ENCODE measurements around the gene MFAP4. TPM values are rescaled to one million over a fixed set of nuclear protein-coding genes. Genes with fewer than 3 reads are reported as not detected.

Gene MFAP4
- total RNA-seq, 1 donor from 2014 or later: under 0.01 TPM

DNA sequence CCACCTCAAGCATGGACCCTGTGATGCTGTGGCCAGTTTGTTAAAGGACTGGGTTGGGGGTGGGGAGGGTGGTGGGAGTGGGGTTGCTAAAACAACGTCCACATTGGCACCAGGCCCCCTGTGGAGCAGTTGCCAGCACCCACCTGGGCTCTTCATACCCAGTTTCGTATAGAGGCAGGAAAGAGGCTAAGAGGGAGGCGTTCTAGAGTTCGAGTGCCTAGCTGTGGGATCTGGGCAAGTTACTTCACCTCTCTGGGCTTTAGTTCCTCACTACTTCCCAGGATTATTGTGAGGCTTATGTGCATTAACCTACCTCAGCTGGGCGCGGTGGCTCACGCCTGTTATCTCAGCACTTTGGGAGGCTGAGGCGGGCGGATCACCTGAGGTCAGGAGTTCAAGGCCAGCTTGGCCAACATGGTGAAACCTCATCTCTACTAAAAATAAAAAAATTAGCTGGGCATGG lies 1.4 kb downstream of the MFAP4 start:
- no peak for DNase-seq (ENCODE audit: low read depth in 2 of 2)

DNA sequence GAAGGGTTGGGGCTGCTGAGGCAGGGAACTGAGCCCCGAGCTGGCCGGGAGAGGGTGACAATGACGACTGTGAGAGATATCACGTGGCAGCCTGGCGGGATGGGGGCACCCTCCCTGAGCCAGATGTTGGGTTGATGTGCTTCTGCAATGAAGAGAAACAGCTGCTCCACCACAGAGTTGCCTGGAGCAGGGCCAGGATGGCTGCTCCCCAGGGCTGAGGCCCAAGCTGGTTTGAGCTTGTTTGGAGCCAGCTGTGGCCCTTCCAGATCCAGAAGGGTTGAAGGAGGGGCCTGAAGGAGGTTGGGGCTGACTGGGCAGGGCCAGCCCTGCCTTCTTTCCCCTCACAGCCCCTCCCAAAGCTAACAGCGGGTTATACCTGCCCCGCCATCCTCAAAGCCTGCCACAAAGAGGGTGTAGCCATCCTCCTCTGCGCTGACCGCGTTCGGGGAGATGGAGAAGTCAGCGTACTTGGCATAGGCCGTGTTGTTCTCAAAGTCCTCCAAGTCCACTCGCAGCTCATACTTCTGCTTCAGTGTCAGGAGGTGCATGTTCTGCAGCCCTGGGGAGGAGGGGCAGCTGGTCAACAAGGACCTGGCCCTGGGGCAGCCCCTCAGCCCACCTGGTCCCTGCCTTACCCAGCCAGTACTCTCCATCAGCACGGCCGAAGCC lies 2.1 kb downstream of the MFAP4 start:
- no peak for DNase-seq (ENCODE audit: low read depth in 2 of 2)

DNA sequence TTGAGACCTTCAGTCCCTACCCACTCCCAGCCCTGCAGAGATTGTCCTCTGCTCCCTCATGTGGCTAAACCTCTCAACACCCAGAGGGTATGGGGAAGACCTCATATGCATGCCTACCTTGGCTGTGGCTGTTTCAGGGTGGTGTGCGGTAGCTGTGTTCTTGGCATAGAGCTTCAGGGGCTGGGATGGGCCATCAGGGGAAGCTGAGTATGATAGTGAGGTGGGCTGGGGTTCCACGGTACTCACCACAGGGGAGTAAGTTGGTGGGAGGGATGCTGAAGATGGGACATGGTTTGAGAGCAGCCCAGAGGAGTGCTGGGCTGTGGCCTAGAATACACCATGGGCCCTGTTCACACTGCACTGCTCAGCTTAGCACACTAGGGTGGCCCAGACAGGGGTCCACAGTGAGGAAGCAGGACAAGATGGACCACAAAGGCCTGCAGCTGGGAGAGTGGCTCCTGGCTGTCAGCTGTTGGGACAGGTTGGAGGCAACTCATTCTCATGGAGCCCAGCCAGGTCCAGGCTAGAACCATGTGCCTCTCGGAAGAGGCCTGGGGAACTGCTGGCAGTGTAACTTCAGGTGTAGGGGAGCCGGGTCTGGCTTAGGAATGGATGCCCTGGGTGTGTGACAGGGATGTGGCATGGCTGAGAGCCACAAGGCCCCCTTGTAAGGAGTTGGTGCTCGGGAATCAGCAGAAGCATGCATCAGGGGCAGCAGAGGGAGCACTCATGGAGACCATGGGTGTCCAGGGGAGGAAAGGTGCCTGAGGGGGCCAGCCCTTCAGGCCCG lies 3.1 kb downstream of the MFAP4 start:
- no peak for DNase-seq (ENCODE audit: low read depth in 2 of 2)

DNA sequence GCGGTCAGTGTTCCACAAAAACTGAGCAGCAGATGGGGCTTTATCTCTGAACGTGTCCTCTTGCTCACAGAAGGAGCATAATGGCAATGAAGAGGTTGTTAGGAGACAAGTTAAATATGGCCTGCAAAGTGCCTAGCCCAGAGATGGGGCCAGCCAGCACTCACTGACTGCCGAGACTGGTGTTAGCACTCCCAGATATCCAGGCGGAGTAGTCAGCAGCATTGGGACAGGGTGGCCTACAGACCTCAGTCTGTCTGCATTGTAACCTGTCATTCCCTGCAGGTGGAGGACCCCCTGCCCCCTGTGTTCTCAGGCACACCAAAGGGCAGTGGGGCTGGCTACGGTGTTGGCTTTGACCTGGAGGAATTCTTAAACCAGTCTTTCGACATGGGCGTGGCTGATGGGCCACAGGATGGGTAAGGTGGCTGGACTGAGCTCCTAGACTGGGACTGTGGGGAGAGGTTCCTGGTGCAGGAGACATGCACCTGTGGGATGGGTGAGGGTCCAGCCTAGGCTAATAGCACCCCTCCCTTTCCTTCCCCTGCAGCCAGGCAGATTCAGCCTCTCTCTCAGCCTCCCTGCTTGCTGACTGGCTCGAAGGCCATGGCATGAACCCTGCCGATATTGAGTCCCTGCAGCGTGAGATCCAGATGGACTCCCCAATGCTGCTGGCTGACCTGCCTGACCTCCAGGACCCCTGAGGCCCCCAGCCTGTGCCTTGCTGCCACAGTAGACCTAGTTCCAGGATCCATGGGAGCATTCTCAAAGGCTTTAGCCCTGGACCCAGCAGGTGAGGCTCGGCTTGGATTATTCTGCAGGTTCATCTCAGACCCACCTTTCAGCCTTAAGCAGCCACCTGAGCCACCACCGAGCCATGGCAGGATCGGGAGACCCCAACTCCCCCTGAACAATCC lies 4.2 kb downstream of the MFAP4 start:
- no peak for DNase-seq (ENCODE audit: low read depth in 2 of 2)

DNA sequence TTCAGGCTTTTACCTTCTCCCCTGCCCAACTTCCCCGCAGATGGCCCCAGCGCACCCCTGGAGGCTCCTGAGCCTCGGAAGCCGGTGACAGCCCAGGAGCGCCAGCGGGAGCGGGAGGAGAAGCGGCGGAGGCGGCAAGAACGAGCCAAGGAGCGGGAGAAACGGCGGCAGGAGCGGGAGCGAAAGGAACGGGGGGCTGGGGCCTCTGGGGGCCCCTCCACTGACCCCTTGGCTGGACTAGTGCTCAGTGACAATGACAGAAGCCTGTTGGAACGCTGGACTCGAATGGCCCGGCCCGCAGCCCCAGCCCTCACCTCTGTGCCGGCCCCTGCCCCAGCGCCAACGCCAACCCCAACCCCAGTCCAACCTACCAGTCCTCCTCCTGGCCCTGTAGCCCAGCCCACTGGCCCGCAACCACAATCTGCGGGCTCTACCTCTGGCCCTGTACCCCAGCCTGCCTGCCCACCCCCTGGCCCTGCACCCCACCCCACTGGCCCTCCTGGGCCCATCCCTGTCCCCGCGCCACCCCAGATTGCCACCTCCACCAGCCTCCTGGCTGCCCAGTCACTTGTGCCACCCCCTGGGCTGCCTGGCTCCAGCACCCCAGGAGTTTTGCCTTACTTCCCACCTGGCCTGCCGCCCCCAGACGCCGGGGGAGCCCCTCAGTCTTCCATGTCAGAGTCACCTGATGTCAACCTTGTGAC lies 5.1 kb downstream of the MFAP4 start:
- DNase-seq (ENCODE audit: low read depth in 2 of 2): no peak

DNA sequence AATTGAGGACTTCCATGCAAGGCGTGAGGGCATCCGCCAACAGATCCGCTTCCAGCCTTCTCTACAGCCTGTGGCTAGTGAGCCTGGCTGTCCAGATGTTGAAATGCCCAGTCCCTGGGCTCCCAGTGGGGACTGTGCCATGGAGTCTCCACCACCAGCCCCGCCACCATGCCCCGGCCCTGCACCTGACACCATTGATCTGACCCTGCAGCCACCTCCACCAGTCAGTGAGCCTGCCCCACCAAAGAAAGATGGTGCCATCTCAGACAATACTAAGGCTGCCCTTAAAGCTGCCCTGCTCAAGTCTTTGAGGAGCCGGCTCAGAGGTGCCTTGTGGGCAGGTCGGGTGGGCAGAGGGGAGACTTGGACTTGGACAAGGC lies 5.6 kb downstream of the MFAP4 start:
- DNase-seq (ENCODE audit: low read depth in 2 of 2): no peak

DNA sequence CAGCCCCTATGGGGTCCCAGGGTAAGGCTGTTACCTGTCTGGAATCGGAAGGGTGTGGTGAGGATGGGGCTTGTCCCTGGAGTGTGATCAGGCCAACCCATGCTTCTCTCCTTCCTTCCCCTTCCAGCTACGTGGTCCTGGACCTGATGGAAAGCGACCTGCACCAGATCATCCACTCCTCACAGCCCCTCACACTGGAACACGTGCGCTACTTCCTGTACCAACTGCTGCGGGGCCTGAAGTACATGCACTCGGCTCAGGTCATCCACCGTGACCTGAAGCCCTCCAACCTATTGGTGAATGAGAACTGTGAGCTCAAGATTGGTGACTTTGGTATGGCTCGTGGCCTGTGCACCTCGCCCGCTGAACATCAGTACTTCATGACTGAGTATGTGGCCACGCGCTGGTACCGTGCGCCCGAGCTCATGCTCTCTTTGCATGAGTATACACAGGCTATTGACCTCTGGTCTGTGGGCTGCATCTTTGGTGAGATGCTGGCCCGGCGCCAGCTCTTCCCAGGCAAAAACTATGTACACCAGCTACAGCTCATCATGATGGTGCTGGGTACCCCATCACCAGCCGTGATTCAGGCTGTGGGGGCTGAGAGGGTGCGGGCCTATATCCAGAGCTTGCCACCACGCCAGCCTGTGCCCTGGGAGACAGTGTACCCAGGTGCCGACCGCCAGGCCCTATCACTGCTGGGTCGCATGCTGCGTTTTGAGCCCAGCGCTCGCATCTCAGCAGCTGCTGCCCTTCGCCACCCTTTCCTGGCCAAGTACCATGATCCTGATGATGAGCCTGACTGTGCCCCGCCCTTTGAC lies 6.3 kb downstream of the MFAP4 start:
- no peak for DNase-seq (ENCODE audit: low read depth in 2 of 2)

DNA sequence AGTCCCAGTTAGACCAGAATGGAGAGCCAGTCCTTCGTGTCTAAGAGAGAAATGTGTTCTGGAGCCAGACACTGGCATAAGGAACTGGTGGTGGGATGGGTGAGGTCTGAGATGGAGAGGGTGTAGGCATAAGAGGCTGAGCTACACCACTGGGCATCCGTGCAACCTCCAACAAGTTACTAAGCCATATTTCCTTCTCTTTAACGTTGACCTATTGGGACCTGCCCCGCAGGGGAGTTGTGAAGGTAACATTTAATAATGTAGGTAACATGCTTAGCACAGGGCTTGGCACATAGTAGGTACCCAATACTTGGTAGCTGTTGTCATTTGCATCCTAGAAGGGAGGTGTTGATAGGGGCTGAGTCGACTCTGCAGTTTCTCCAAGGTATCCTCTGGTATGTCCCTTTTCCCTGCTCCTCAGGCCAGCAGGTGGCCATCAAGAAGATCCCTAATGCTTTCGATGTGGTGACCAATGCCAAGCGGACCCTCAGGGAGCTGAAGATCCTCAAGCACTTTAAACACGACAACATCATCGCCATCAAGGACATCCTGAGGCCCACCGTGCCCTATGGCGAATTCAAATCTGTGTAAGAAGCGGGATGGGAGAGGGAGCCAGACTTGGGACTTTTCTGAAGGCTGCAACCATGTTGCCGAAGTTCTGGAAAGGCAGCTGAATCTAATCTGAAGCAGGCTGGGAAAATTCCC lies 7.5 kb downstream of the MFAP4 start:
- DNase-seq (ENCODE audit: low read depth in 2 of 2): no peak

DNA sequence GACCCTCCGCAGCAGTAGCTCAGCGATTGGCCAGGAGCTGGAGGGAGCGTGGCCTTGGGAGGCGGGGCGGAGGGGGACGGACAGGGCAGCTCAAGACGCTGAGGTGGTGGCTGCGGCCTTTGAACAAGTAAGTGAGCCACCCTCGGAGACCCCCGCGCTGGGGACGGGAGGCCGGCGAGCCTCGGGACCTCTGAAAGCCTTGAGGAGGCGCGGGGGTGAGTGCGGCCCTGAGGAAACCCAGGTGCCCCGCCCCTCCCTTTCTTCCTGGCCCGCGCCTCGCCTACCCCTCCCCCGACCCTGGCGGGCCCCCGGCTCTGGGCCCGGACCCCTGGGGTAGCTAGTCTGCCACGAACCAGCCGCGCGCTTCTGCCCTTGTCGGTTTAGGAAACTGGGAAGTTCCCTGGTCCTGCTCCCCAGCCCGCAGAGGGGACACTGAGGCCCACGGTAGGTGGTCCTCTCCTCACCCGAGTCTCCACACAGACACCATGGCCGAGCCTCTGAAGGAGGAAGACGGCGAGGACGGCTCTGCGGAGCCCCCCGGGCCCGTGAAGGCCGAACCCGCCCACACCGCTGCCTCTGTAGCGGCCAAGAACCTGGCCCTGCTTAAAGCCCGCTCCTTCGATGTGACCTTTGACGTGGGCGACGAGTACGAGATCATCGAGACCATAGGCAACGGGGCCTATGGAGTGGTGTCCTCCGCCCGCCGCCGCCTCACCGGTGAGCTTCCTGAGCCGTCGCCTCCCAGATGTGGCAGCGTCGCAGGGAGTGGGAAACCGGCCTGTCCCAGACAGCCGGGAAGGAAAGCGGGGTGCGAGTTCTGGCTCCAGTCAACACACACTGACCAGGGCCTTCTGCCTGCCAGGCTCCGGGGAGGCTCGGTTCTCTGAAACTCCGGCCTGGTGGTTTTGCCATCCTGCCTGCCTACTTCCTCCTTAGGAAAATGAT lies 8.3 kb downstream of the MFAP4 start, which contains the start of gene MAPK7:
Gene MAPK7 (plus strand): TSS at position 83 of the 945 bp plus-strand sequence. CDS start 403 bp downstream, at position 486.
- peak; percentile 17 to 23 for DNase-seq (ENCODE audit: low read depth in 2 of 2)

DNA sequence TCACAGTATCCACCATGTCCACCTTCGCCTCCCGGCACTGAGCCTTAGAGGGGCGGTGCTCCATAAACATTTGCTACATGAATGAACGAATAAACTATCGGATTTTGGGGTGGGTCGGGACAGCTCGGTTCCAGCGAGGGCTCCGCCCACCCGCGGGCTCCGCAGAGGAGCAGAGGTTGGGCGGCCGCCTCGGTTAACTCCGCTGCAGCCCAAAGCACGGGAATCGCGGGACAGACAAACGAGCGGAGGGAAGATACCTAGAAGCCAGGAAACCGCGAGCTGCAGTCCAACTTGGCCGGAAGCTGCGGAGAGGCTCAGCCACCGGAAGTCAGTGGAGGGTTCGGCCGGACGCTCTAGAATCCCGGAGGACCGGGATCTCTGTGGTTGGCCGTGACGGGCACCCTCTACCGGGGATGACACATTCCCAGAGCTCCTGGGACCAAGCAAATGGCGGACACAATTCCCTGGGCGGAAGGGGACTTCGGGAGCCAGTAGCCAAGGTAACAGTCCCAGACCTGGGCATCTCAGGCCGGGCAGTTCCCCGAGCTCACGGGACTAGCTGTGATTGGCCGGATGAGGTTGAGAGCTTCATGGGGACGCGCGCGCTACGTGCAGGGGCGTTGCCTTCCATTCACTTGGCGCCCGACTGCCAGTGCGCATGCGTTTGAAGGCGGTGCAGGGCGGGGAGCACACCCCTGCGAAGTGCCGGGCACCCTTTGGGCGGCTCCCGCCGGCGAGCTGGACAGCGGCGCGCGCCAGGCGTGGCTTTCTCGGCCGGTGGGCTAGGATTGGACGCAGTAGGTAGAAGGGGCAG lies 9.2 kb downstream of the MFAP4 start:
- DNase-seq (ENCODE audit: low read depth in 2 of 2): peak; percentile 99 to 100

DNA sequence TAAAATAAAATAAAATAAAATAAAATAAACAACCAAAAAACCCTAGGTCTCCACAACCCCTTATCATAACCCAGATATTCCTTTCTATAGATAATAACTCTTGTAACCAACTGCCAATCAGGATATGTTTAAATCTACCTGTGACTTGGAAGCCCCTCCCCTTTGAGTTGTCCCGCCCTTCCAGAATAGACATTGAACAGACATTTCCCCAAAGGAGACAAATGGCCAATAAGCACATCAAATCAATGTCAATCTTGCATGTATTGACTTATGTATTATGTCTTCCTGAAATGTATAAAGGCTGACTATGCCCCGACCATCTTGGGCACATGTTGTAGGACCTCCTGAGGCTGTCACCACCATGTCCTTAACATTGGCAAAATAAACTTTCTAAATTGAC lies 10.2 kb downstream of the MFAP4 start:
- DNase-seq (ENCODE audit: low read depth in 2 of 2): no peak

DNA sequence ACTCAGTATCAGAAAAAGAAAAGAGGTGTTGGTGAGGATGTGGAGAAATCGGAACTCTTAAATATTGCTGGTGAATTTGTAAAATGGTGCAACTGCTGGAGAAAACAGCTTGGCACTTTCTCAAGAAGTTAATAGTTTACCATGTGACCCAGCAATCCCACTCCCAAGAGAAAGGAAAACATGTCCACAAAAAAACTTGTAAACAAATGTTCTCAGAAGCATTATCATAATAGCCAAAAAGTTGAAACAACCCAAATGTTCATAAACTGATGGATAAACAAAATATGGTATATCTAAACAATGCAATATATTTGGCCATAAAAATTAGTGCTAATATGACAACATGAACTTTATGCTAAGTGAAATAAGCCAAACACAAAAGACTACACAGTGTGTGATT lies 11.3 kb downstream of the MFAP4 start:
- DNase-seq (ENCODE audit: low read depth in 2 of 2): no peak

DNA sequence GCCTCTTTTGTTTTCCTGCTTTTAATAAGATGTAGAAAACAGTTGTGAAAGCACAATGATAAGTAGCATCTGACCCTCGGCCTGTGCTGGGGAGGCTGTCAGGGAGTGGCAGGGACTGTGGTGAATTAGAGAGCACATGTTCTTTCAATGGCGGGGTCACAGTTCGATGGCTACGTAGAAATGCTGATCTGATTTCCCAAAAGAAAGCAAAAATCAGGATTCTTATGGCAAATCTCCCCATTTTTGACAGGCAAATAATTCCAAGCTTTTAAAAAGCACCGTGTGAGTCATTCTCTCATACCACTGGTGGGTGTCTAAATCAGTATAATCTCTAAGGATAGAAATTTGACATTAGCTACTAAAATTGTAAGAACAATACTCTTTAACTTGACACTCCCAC lies 12.9 kb downstream of the MFAP4 start:
- no peak for DNase-seq (ENCODE audit: low read depth in 2 of 2)

DNA sequence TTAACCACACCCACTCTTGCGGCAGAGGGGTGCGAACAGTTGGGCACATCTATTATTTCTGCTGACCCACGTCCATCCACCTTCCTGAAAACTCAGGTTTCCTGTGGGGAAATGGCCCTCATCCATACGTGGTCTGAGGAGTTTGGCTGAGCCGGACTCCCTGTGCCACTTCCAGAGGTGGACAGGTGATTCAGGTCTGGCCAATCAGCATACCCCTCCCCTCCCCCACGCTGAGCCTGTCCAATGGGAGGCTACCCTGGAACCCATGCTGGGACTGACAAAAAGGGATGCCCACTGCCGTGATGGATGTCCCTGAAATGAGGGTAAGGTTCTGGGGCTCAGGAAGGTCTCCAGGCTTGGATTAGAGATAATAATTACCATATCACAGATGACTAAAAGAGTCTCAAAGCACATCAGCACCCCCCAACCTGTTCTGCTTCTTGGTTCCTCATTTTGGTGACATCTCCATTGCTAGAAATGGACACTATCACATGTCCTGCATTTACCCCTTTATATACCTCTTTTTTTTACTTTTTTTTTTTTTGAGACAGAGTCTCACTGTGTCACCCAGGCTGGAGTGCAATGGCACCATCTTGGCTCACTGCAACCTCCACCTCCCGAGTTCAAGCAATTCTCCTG lies 14.0 kb downstream of the MFAP4 start:
- no peak for DNase-seq (ENCODE audit: low read depth in 2 of 2)

DNA sequence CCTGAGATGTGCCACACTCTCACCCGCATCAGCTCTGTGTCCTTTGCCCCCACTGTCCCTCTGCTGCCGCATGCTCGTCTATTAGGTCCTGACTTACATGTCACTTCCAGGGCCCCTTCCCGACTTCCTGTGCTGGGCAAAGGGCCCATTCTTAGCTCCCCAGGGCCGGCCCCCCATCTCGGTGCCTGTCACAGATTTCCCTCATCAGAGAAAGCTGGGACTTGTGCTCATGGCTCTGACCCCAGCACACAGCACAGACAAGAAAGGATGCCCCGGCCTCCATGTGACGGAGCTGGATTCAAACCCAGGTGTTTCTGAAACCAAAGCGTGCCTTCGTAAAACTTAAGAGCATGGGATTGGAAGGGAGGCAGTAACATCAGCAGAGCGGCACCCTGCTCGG lies 14.6 kb downstream of the MFAP4 start:
- DNase-seq (ENCODE audit: low read depth in 2 of 2): no peak

DNA sequence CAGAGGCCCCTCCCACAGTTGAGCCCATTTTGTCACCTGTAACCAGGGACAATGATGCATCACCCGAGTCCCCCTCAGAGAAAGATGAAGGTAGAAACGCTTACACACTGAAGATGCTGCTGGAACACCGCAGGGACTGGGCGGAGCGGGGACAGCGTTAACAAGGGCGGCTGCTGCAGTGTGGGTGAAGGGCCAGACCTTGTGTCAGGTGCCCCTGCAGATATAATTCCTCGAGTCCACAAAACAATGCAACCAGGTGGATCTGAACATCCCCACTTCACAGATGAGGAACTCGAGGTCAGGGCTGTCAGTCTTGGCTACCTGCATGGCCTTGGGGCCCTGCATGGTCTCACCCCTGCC lies 15.0 kb downstream of the MFAP4 start:
- DNase-seq (ENCODE audit: low read depth in 2 of 2): no peak

DNA sequence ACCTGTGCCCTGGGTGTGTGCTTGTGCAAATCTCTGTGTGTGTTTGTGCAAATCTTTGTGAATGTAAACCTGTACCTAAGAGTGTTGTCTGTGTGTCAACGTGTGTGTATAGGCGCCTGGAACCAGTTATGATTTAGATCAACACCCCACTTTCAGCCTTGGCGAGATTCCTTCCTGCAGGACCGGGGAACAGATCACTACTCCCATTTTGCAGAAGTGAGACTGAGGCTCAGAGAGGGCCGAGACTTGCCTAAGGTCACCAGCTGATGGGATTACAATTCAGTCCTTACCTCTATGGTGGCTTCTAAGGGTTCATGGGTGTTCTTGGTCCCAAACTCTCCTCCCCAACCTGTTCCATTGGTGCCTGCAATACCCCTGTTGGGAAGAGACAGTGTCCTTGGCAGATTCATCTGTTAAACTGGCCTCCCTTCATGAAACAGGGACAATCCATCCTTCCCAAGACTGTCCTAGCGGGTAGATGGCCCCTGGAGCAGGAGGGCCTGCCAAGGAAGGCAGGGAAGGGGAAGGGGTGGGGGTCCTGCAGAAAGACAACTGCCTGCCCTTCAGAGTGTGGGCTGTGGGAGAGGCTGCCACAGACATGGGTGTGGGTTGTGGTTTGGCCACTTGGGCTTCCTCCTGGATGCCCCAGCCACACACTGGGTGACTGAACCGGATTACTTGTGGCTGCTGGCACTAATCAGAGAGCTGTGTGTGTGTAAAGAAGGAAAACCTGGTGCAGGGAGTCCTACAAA lies 15.6 kb downstream of the MFAP4 start:
- no peak for DNase-seq (ENCODE audit: low read depth in 2 of 2)
